Measurements from ENCODE around the gene ST14. TPM values are rescaled to one million over a fixed set of nuclear protein-coding genes. Genes with fewer than 3 reads are reported as not detected.

Gene ST14
- total RNA-seq, 1 experiment from 2014 or later = 298 TPM

DNA sequence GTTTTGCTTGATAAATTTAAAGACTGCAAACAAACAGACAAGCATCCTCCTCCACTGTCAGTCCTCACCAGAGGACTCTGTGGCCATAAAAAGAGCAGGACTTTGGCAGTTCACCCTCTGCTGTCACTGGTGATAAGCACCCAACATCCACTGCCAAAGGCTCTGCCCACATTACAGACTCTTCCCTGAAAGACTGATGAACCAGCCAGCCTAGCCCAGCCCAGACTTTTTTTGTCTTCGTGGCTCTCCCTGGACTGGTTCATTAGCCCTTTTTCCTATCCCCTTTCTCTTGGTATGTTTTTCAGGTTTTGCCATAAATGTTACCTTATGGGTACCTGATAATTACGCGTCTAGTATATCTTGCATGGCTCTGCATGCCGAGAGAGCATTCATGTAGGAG is 15.1 kb downstream of the ST14 start:
- Mint-ChIP-seq H3K36me3 (ENCODE audit: insufficient read depth, unreplicated experiment) (peaks cover 69% of the 10 kb centered on the region), H3K27ac (ENCODE audit: unreplicated experiment) (peak overlapping the region; percentile 2), H3K4me1 (ENCODE audit: low read depth, unreplicated experiment) (peaks cover 34% of the 10 kb centered on the region), H3K4me3 (ENCODE audit: unreplicated experiment) (no peak overlapping the region), H3K9me3 (ENCODE audit: unreplicated experiment) (peaks cover 15% of the 10 kb centered on the region), H3K27me3 (ENCODE audit: insufficient read depth, unreplicated experiment) (no peaks in the 10 kb centered on the region)
- no TSS peak for BruUV-seq (replicated peaks)
- DNase-seq = no peak
- H3K36me3 ChIP-seq (ENCODE audit: control insufficient read depth, insufficient read depth, low read length) = peaks cover 6% of the 10 kb centered on the region
- no peaks in the 10 kb centered on the region for H3K27me3 ChIP-seq (replicated peaks; ENCODE audit: control insufficient read depth, insufficient read depth, low read length)
- intact Hi-C loops (cut with micrococcal nuclease; ENCODE audit: unreplicated experiment) = no loop called here
- CTCF ChIA-PET = no interaction called here
- peaks cover 26% of the 10 kb centered on the region for H3K4me1 ChIP-seq
- H3K4me3 ChIP-seq (ENCODE audit: low read depth, low read length) = no peak overlapping the region
- POLR2A ChIA-PET = no interaction called here
- H3K9me3 ChIP-seq = peaks cover 12% of the 10 kb centered on the region
- TF ChIP-seq, protein P1, sequence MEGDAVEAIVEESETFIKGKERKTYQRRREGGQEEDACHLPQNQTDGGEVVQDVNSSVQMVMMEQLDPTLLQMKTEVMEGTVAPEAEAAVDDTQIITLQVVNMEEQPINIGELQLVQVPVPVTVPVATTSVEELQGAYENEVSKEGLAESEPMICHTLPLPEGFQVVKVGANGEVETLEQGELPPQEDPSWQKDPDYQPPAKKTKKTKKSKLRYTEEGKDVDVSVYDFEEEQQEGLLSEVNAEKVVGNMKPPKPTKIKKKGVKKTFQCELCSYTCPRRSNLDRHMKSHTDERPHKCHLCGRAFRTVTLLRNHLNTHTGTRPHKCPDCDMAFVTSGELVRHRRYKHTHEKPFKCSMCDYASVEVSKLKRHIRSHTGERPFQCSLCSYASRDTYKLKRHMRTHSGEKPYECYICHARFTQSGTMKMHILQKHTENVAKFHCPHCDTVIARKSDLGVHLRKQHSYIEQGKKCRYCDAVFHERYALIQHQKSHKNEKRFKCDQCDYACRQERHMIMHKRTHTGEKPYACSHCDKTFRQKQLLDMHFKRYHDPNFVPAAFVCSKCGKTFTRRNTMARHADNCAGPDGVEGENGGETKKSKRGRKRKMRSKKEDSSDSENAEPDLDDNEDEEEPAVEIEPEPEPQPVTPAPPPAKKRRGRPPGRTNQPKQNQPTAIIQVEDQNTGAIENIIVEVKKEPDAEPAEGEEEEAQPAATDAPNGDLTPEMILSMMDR (IDR thresholded peaks at IDR 0.05; ENCODE audit: insufficient read depth in 1 of 2, low read depth in 1 of 2, low read length in 1 of 2, severe bottlenecking in 1 of 2, unreplicated experiment in 1 of 2) = no peak

GRCh38 chr11:130175898-130176297 is 16.3 kb downstream of the ST14 start:
- Mint-ChIP-seq H3K9me3 (ENCODE audit: unreplicated experiment) (peaks cover 15% of the 10 kb centered on the region), H3K4me1 (ENCODE audit: low read depth, unreplicated experiment) (peaks cover 41% of the 10 kb centered on the region), H3K36me3 (ENCODE audit: insufficient read depth, unreplicated experiment) (peaks cover 69% of the 10 kb centered on the region), H3K27me3 (ENCODE audit: insufficient read depth, unreplicated experiment) (no peaks in the 10 kb centered on the region), H3K27ac (ENCODE audit: unreplicated experiment) (peak overlapping the region; percentile 58), H3K4me3 (ENCODE audit: unreplicated experiment) (no peak overlapping the region)
- no peak for DNase-seq
- Histone ChIP-seq H3K27me3 (replicated peaks; ENCODE audit: control insufficient read depth, insufficient read depth, low read length) (no peaks in the 10 kb centered on the region), H3K36me3 (ENCODE audit: control insufficient read depth, insufficient read depth, low read length) (peaks cover 6% of the 10 kb centered on the region), H3K9me3 (peaks cover 12% of the 10 kb centered on the region), H3K4me1 (peaks cover 39% of the 10 kb centered on the region), H3K4me3 (ENCODE audit: low read depth, low read length) (no peak overlapping the region)
- ChIA-PET POLR2A (no interaction called here), CTCF (no interaction called here)
- intact Hi-C loops (cut with micrococcal nuclease; ENCODE audit: unreplicated experiment) = no loop called here
- TF ChIP-seq, protein P1 (IDR thresholded peaks at IDR 0.05; ENCODE audit: insufficient read depth in 1 of 2, low read depth in 1 of 2, low read length in 1 of 2, severe bottlenecking in 1 of 2, unreplicated experiment in 1 of 2) = no peak
- BruUV-seq (replicated peaks) = no TSS peak

- H3K4me1 ChIP-seq = peaks cover 52% of the 10 kb centered on the region
- no peaks in the 10 kb centered on the region for H3K27me3 ChIP-seq (replicated peaks; ENCODE audit: control insufficient read depth, insufficient read depth, low read length)
- no peaks in the 10 kb centered on the region for H3K27me3 Mint-ChIP-seq (ENCODE audit: insufficient read depth, unreplicated experiment)
- H3K9me3 Mint-ChIP-seq (ENCODE audit: unreplicated experiment) = peaks cover 15% of the 10 kb centered on the region
- DNase-seq = no peak
- peaks cover 6% of the 10 kb centered on the region for H3K36me3 ChIP-seq (ENCODE audit: control insufficient read depth, insufficient read depth, low read length)
- intact Hi-C loops (cut with micrococcal nuclease; ENCODE audit: unreplicated experiment) = no loop called here
- ChIA-PET POLR2A (no interaction called here), CTCF (interaction anchor here (0.6 kb wide), 1 partner anchor 46 kb away, joined by 4 read pairs; no protein-coding TSS in a partner anchor)
- peaks cover 12% of the 10 kb centered on the region for H3K9me3 ChIP-seq
- H3K4me3 ChIP-seq (ENCODE audit: low read depth, low read length) = no peak overlapping the region
- BruUV-seq (replicated peaks) = no TSS peak
- H3K4me1 Mint-ChIP-seq (ENCODE audit: low read depth, unreplicated experiment) = peaks cover 45% of the 10 kb centered on the region
- peak overlapping the region; percentile 92 for H3K27ac Mint-ChIP-seq (ENCODE audit: unreplicated experiment)
- peaks cover 70% of the 10 kb centered on the region for H3K36me3 Mint-ChIP-seq (ENCODE audit: insufficient read depth, unreplicated experiment)
- H3K4me3 Mint-ChIP-seq (ENCODE audit: unreplicated experiment) = no peak overlapping the region
- TF ChIP-seq, protein P1 (IDR thresholded peaks at IDR 0.05; ENCODE audit: insufficient read depth in 1 of 2, low read depth in 1 of 2, low read length in 1 of 2, severe bottlenecking in 1 of 2, unreplicated experiment in 1 of 2) = no peak
Observed at GRCh38 chr11:130177782-130178181, 18.2 kb downstream of the ST14 start.

Measured in Caco-2 (cell line).